KOPT-K1 (cell line): Measurements from ENCODE around the gene YIF1B.

Experiments used
- H3K27ac ChIP-seq: fragments of 200-600 bp; sonication (generic); 2 replicates; pipeline ENCODE4 v1.5.1; 2016; ENCODE audit warnings: antibody characterized with exemption, mild to moderate bottlenecking, low read depth, low read length; ENCODE audit not compliant: poor library complexity, severe bottlenecking
- H3K36me3 ChIP-seq: fragments of 200-600 bp; sonication (generic); 2 replicates; pipeline ENCODE4 v1.5.1; 2017; ENCODE audit warnings: antibody characterized with exemption, mild to moderate bottlenecking, low read length, moderate library complexity; ENCODE audit not compliant: insufficient read depth
- H3K9me3 ChIP-seq: fragments of 200-600 bp; sonication (generic); 2 replicates; pipeline ENCODE4 v1.5.1; 2017; ENCODE audit warnings: antibody characterized with exemption, low read length, mild to moderate bottlenecking; ENCODE audit not compliant: insufficient read depth, poor library complexity, severe bottlenecking

The YIF1B gene

GRCh38 chr19:38298821-38299680, 16.7 kb downstream of the YIF1B start:
- H3K27ac ChIP-seq: no peak overlapping the region

GRCh38 chr19:38294090-38294489, 21.7 kb downstream of the YIF1B start:
- Histone ChIP-seq H3K9me3 (no peaks in the 10 kb centered on the region), H3K36me3 (no peaks in the 10 kb centered on the region), H3K27ac (no peak overlapping the region)

More at GRCh38 chr19:38298821-38299680, 16.7 kb downstream of the YIF1B start:
- H3K9me3 ChIP-seq: no peaks in the 10 kb centered on the region
- no peaks in the 10 kb centered on the region for H3K36me3 ChIP-seq

GRCh38 chr19:38293281-38293680, 22.5 kb downstream of the YIF1B start:
- Histone ChIP-seq H3K9me3 (no peaks in the 10 kb centered on the region), H3K36me3 (no peaks in the 10 kb centered on the region), H3K27ac (no peak overlapping the region)

- Histone ChIP-seq H3K27ac (no peak overlapping the region), H3K9me3 (no peaks in the 10 kb centered on the region), H3K36me3 (no peaks in the 10 kb centered on the region)
Measured at GRCh38 chr19:38291855-38292254, 23.9 kb downstream of the YIF1B start.

- no peak overlapping the region for H3K27ac ChIP-seq
- no peaks in the 10 kb centered on the region for H3K36me3 ChIP-seq
- no peaks in the 10 kb centered on the region for H3K9me3 ChIP-seq
Measured at GRCh38 chr19:38290631-38291147, 25.1 kb downstream of the YIF1B start.

GRCh38 chr19:38289955-38290354, 25.8 kb downstream of the YIF1B start:
- no peaks in the 10 kb centered on the region for H3K9me3 ChIP-seq
- H3K27ac ChIP-seq: no peak overlapping the region
- H3K36me3 ChIP-seq: no peaks in the 10 kb centered on the region

GRCh38 chr19:38288123-38288855, 27.5 kb downstream of the YIF1B start:
- H3K9me3 ChIP-seq: no peaks in the 10 kb centered on the region
- no peak overlapping the region for H3K27ac ChIP-seq
- H3K36me3 ChIP-seq: no peaks in the 10 kb centered on the region

- Histone ChIP-seq H3K36me3 (no peaks in the 10 kb centered on the region), H3K9me3 (no peaks in the 10 kb centered on the region), H3K27ac (no peak overlapping the region)
Measured at GRCh38 chr19:38287604-38288003, 28.1 kb downstream of the YIF1B start.

- H3K9me3 ChIP-seq: no peaks in the 10 kb centered on the region
- no peak overlapping the region for H3K27ac ChIP-seq
- H3K36me3 ChIP-seq: no peaks in the 10 kb centered on the region
Measured at GRCh38 chr19:38285567-38285966, 30.2 kb downstream of the YIF1B start.

GRCh38 chr19:38284422-38284821, 31.3 kb downstream of the YIF1B start:
- Histone ChIP-seq H3K27ac (no peak overlapping the region), H3K9me3 (no peaks in the 10 kb centered on the region), H3K36me3 (no peaks in the 10 kb centered on the region)

GRCh38 chr19:38283271-38283670, 32.5 kb downstream of the YIF1B start:
- H3K27ac ChIP-seq: no peak overlapping the region
- no peaks in the 10 kb centered on the region for H3K36me3 ChIP-seq
- H3K9me3 ChIP-seq: no peaks in the 10 kb centered on the region

GRCh38 chr19:38281811-38282566, 33.8 kb downstream of the YIF1B start:
- Histone ChIP-seq H3K36me3 (no peaks in the 10 kb centered on the region), H3K27ac (no peak overlapping the region), H3K9me3 (no peaks in the 10 kb centered on the region)

- H3K27ac ChIP-seq: no peak overlapping the region
Measured at GRCh38 chr19:38280030-38280921, 35.5 kb downstream of the YIF1B start.

GRCh38 chr19:38278751-38279150, 37.0 kb downstream of the YIF1B start:
- Histone ChIP-seq H3K36me3 (no peaks in the 10 kb centered on the region), H3K27ac (no peak overlapping the region), H3K9me3 (no peaks in the 10 kb centered on the region)

More at GRCh38 chr19:38280030-38280921, 35.5 kb downstream of the YIF1B start:
- Histone ChIP-seq H3K36me3 (no peaks in the 10 kb centered on the region), H3K9me3 (no peaks in the 10 kb centered on the region)
